GM19099 (cell line): Measurements from ENCODE around the gene SNCAIP.

Experiments used
- POLR2A ChIP-seq: IDR thresholded peaks from 3 replicates; pipeline ENCODE4 v1.6.1; 2011; ENCODE audit warnings: low read depth; ENCODE audit not compliant: insufficient read length; ENCODE audit errors: extremely low read depth

The SNCAIP gene

GRCh38 chr5:122332599-122333555 is 20.8 kb downstream of the SNCAIP start:
- no peak for TF ChIP-seq POLR2A

- TF ChIP-seq POLR2A = no peak
Measured at GRCh38 chr5:122333564-122333963, 21.5 kb downstream of the SNCAIP start.

- no peak for TF ChIP-seq POLR2A
Measured at GRCh38 chr5:122339591-122339990, 27.6 kb downstream of the SNCAIP start.

- no peak for TF ChIP-seq POLR2A
Measured at GRCh38 chr5:122341087-122341486, 29.1 kb downstream of the SNCAIP start.

- no peak for TF ChIP-seq POLR2A
Measured at GRCh38 chr5:122342256-122342655, 30.2 kb downstream of the SNCAIP start.

GRCh38 chr5:122346897-122347581 is 35.0 kb downstream of the SNCAIP start:
- no peak for TF ChIP-seq POLR2A

- TF ChIP-seq POLR2A = no peak
Measured at GRCh38 chr5:122350496-122350895, 38.5 kb downstream of the SNCAIP start.

GRCh38 chr5:122351416-122352157 is 39.5 kb downstream of the SNCAIP start:
- no peak for TF ChIP-seq POLR2A

GRCh38 chr5:122352331-122352730 is 40.3 kb downstream of the SNCAIP start:
- TF ChIP-seq POLR2A = no peak

GRCh38 chr5:122354293-122354692 is 42.3 kb downstream of the SNCAIP start:
- TF ChIP-seq POLR2A = no peak

GRCh38 chr5:122355324-122355723 is 43.3 kb downstream of the SNCAIP start:
- TF ChIP-seq POLR2A = no peak

GRCh38 chr5:122356855-122357254 is 44.8 kb downstream of the SNCAIP start:
- TF ChIP-seq POLR2A = no peak

GRCh38 chr5:122358372-122358979 is 46.4 kb downstream of the SNCAIP start:
- no peak for TF ChIP-seq POLR2A

- TF ChIP-seq POLR2A = no peak
Measured at GRCh38 chr5:122362361-122362760, 50.3 kb downstream of the SNCAIP start.

GRCh38 chr5:122363623-122364022 is 51.6 kb downstream of the SNCAIP start:
- TF ChIP-seq POLR2A = no peak
